ENCODE measurements around the gene HACD2. TPM values are rescaled to one million over a fixed set of nuclear protein-coding genes. Genes with fewer than 3 reads are reported as not detected.

The HACD2 gene
- total RNA-seq (ENCODE audit: low replicate concordance), result 30.4 and 31.9 TPM in 2 replicates
- long read RNA-seq, partial matches to known transcripts, result 10 of 14 reads
- long read RNA-seq, other reads (novel, unspliced or antisense), result 4 of 14 reads

GRCh38 chr3:123584988-123585937, at the start of gene HACD2:
TSS of gene HACD2 (minus strand) at chr3:123585053. CDS start at chr3:123585027, 26 bp downstream.
- Mint-ChIP-seq H3K27me3 (no peaks in the 10 kb centered on the region), H3K4me3 (peak within 1 kb of the TSS; percentile 92)

GRCh38 chr3:123634149-123635051, 49.5 kb upstream of the HACD2 start:
- Mint-ChIP-seq H3K9me3 (no peaks in the 10 kb centered on the region), H3K27me3 (no peaks in the 10 kb centered on the region), H3K36me3 (peaks cover 4% of the 10 kb centered on the region), H3K4me3 (no peak overlapping the region), H3K27ac (peak overlapping the region; percentile 63), H3K4me1 (ENCODE audit: unreplicated experiment) (peaks cover 46% of the 10 kb centered on the region)
- no peak for TF ChIP-seq CTCF (conservative IDR thresholded peaks at IDR 0.05)
- no peak for DNase-seq (ENCODE audit: extremely low spot score, unreplicated experiment)

More at GRCh38 chr3:123584988-123585937, at the start of gene HACD2:
- Mint-ChIP-seq H3K4me1 (ENCODE audit: unreplicated experiment) (peaks cover 12% of the 10 kb centered on the region), H3K36me3 (peaks cover 16% of the 10 kb centered on the region), H3K27ac (peak within 1 kb of the TSS; percentile 78), H3K9me3 (no peaks in the 10 kb centered on the region)
- DNase-seq (ENCODE audit: extremely low spot score, unreplicated experiment), result peak; percentile 96
- no peak for TF ChIP-seq CTCF (conservative IDR thresholded peaks at IDR 0.05)

GRCh38 chr3:123633530-123633929, 48.7 kb upstream of the HACD2 start:
- no peak for TF ChIP-seq CTCF (conservative IDR thresholded peaks at IDR 0.05)

GRCh38 chr3:123632161-123632655, 47.4 kb upstream of the HACD2 start:
- peaks cover 37% of the 10 kb centered on the region for H3K4me1 Mint-ChIP-seq (ENCODE audit: unreplicated experiment)
- peak overlapping the region; percentile 73 for H3K27ac Mint-ChIP-seq
- no peak for DNase-seq (ENCODE audit: extremely low spot score, unreplicated experiment)
- H3K27me3 Mint-ChIP-seq, result no peaks in the 10 kb centered on the region
- no peak overlapping the region for H3K4me3 Mint-ChIP-seq
- H3K36me3 Mint-ChIP-seq, result peaks cover 4% of the 10 kb centered on the region
- H3K9me3 Mint-ChIP-seq, result peaks cover 4% of the 10 kb centered on the region
- no peak for TF ChIP-seq CTCF (conservative IDR thresholded peaks at IDR 0.05)

More at GRCh38 chr3:123633530-123633929, 48.7 kb upstream of the HACD2 start:
- Mint-ChIP-seq H3K9me3 (no peaks in the 10 kb centered on the region), H3K27me3 (no peaks in the 10 kb centered on the region), H3K27ac (no peak overlapping the region), H3K4me3 (no peak overlapping the region), H3K4me1 (ENCODE audit: unreplicated experiment) (peaks cover 40% of the 10 kb centered on the region), H3K36me3 (peaks cover 4% of the 10 kb centered on the region)
- no peak for DNase-seq (ENCODE audit: extremely low spot score, unreplicated experiment)

- H3K36me3 Mint-ChIP-seq, result peaks cover 4% of the 10 kb centered on the region
- peaks cover 5% of the 10 kb centered on the region for H3K9me3 Mint-ChIP-seq
- peaks cover 21% of the 10 kb centered on the region for H3K4me1 Mint-ChIP-seq (ENCODE audit: unreplicated experiment)
- no peaks in the 10 kb centered on the region for H3K27me3 Mint-ChIP-seq
- no peak overlapping the region for H3K27ac Mint-ChIP-seq
- H3K4me3 Mint-ChIP-seq, result no peak overlapping the region
- DNase-seq (ENCODE audit: extremely low spot score, unreplicated experiment), result no peak
- TF ChIP-seq CTCF (conservative IDR thresholded peaks at IDR 0.05), result no peak
Observed at GRCh38 chr3:123629747-123630047, 44.8 kb upstream of the HACD2 start.
